Measurements from ENCODE around the gene GNGT1.

GNGT1 gene

DNA sequence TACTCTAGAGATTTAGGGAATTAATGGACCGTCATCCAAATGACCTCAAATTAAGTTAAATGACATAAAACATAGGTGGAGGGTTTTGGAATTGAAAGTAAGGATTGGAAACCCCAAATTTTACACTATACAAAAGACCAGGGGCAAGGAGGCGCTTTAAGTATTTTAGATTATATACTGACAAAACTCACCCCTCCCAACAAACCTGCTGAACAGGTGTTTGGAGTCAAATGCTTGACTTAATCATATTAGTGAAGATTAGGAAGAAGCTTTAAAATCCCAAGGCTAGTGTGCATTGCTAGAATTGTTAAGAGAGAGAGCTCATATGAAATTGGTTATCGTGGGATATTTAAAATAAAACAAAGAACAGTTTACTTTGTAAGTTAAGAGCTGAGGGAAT lies at the start of gene GNGT1:
TSS of gene GNGT1 (plus strand) at position 301 of the 400 bp plus-strand sequence. CDS start 180 bp downstream, outside the sequence.
- no peak for DNase-seq

DNA sequence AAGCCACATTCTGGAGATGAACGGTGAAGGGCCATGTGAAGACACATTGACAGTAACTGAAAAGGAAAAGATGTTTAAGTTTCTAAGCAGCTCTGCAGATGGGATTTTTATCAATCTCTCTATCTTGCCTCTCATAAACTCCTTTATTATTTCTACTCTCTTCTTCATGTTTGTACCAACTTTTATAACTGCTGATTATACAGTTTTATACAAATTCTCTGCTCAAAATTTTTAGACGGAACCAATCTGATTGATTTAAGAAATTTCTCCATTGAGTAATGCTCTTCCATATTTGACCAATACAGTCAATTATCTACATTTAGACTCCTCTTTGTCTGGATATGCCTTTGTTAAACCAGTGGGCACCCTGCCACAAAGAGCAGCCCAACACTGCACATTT lies 47.5 kb upstream of the GNGT1 start:
- DNase-seq, result no peak

DNA sequence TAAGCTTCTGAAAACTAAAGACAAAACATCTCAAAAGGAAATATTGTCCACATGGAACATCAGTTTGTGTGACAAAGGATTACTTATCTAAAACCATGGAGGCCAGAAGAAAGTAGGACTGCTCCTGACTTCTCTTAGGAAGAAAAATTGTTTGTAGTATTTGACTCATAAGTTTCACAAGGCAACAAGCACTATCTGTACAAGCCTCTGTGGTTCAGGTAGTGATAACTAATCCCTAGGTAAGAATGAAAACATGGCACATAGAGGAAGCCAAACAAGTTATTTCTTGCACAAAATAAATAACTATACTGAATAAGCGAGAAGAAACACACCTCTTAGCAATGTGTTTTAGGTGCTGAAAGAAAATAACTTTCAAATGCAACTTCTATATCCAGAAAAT lies 46.1 kb upstream of the GNGT1 start:
- DNase-seq, result no peak

DNA sequence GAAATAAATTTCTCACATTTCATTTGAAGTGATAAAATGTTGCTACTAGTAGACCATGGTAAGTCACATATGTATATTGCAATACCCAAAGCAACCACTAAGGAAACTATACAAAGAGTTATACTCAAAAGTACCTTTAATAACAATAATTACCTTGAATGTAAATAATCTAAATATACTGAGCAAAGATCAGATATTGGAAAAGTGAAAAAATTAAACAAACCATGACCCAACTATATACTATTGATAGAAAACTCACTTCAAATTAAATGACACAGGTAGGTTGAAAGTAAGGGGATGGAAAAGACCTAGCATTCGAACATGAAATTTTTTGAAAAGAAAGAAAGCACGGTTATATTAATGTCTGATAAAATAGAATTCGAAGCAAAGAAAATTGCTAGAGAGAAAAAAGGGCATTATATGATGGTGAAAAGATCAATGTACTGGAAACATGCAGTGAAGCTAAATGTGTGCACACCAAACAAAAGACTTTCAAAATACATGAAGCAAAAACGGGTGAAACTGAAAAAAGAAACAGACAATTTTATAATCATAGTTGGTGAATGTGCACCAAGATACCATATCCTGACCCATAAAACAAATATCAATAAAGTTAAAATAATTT lies 44.9 kb upstream of the GNGT1 start:
- no peak for DNase-seq

DNA sequence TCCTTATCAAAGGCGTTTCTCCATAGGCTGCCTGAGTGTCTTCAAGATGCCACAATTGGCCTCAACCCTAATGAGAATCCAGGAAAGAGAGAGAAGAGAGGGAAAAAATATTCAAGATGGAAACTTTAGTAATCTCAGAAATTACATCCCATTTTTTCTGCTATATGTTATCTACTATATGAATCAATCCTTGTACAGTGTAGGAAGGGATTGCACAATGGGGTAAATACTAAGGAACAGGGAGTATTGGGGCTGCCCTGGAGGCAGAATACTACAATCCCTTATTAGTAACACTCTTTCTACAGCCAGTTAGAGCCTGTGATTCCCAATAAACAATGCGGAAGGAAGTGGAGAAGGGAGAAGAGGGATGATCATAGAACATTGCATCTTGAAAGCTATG lies 43.7 kb upstream of the GNGT1 start:
- no peak for DNase-seq

DNA sequence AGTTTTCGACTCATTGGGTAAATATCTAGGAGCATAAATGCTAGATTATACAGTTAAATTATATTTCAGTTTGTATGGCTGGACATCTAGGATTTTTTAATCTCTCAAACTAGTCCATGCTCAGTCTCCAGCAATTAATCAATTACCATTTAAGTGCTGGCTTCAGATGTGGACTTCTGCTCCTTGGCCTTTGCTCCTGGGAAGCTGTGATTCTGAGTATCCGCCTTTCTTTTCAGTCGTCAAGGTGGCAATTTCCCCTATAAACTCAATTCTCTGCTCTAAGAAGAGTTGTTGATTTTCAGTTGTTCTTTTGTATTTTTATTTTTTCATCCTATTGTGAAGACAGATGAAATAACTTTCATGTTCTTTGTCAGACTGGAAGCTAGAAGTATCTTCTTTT lies 39.5 kb upstream of the GNGT1 start:
- DNase-seq, result no peak

DNA sequence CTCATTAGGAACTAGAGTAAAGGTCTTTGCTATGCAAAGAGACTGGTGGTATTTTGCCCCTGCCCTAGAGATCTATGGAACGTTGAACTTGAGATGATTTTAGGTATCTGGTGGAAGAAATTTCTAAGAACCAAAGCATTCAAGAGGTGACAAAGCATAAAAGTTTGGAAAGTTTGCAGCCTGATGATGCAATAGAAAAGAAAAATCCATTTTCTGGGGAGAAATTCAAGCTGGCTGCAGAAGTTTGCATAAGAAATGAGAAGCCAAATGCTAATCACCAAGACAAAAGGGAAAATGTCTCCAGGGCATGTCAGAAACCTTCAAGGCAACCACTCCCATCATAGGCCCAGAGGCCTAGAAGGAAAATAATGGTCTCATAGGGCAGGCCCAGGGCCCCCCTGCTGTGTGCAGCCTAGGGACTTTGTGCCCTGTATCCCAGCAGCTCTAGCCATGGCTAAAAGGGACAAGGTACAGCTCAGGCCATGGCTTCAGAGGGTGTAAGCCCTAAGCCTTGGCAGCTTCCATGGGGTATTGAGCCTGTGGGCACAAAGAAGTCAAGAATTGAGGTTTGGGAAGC lies 32.3 kb upstream of the GNGT1 start:
- DNase-seq, result no peak

DNA sequence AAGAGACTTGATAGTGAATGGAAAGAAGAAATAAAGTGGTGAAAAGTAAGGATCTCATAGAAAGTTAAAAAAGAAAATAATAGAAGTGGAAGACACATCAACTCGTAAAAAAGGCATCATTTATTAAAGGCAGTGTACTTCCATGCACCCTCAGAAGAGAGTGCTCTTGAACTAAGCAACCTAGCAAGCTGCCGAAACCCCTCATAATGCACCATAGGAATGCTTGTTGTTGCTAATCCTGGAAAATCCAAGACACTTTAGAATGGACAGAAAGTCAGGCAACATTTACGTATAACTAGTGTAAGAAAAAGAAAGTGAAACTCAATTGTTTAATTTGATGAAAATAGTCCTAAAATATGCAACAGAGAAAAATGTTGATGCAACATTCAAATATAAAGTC lies 28.6 kb upstream of the GNGT1 start:
- no peak for DNase-seq

DNA sequence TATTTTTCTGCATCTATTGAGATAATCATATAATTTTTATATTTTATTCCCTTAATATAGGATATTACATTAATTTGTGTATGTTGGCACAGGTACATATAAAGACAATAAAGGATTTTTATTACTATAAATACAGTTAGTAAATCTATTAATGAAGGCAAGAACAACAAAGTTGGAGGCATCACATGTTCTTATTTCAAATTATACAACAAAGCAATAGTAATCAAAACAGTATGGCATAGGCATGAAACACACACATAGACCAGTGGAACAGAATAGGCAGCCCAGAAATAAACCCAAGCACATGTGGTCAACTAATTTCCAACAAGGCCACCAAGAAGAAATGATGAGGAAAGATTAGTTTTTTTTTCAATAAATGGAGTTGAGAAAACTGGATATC lies 27.0 kb upstream of the GNGT1 start:
- DNase-seq, result no peak

DNA sequence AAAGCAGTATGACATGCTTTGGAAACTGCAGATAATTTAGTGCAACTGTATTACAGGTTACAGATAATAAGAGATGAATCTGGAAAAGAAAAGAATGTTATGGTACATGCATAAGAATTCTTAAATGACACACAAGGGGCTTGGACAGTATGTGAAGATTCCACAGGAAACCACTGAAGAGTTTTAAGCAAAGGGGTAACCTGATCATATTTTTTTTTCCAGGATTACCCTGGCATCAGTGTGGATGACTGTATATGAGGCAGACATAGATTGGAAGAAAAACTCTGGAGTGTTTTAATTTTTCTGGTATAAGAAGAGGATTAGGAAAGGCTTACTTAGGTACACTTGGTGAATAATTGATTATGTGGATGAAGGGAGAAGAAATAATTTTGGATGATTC lies 23.9 kb upstream of the GNGT1 start:
- no peak for DNase-seq

DNA sequence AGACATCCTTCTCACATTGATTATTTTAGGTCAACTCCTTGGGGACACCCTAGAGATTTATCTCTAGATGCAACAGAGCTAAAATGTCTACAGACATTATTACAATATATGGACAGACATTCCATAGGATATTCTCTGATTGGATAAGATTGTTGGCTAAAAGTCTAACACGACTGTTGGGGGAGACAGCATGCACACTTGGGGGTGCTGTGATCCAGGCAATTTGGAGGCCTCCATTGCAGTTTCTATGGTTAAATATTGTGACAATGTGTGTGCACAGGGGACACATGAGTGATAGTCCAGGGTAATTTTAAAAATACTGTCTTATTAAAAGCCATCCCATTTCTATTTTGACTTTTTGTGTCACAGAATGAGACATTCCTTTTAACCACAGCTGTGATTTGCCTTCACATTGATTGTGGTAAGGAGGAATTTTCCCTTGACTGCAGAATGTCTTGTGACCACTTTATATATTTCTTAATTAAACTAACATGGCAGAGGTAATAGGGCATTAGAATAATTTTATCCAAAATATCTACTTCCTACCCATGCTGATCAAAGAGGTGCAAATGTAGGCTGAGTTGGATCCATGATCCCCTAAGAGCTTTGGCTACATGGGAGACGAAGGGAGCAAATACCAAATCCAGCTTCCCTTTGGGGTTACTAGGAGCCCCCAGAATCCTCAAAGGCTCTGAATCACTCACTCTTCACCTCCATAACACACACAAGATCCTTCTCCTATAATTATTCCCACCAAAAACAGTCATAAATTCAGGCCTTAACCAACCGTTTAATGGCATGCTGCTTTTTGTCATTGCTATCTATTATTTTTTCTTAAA lies 23.1 kb upstream of the GNGT1 start:
- no peak for DNase-seq

DNA sequence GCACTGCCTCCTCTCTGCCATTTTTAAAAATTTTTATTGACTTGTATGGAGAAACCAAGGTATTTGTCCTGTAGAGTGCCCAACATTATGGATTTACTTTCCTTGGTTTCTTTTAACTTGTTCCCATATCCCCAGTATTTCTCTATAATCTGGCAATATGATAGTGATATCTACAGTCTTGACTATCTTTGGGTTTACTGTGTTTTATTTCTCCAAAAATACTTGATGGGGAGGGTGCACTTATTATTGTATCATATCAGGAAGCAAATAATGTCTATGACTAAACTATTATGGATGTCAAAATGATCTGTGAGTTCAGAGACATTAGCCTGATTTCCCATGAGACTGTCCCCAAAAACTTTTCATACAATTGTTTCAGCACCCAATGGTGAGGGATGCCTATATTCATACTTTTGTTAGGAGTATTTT lies 22.4 kb upstream of the GNGT1 start:
- no peak for DNase-seq

DNA sequence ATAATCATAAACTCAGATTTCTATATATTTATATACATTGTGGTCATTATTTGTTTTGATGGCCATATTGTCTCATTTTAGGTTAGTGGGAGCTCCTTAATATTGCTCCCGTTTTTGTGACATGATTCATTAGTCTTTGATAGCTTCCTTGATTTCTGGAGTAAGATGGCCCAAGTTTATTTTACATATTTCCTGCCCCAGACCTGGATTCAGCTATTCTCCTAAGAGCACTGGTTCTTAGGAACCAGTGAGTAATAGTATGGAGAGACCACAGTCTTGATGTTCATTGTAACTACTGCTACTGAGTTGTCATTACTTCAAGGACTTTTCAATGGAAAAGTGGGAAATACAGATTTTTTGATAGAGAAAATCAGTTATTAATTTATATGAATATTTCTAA lies 21.8 kb upstream of the GNGT1 start:
- no peak for DNase-seq

DNA sequence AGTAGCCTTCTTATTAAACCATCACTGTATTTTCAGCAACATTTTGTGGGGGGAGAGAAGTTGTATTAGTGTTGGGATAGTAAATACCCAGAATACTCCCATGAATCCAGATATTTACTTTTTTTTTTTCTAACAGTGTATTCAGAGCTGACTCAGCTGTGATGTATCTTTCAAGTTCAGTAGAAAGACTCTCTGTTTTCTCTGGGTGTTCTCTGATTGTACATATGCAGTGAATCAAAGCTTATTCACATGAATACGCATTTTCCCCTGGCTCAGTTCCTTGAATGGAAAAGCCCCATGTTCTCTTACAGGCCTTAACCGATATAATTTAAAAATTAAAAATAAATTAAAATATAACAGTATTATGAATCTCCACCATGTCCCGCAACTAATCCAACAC lies 17.1 kb upstream of the GNGT1 start:
- no peak for DNase-seq

DNA sequence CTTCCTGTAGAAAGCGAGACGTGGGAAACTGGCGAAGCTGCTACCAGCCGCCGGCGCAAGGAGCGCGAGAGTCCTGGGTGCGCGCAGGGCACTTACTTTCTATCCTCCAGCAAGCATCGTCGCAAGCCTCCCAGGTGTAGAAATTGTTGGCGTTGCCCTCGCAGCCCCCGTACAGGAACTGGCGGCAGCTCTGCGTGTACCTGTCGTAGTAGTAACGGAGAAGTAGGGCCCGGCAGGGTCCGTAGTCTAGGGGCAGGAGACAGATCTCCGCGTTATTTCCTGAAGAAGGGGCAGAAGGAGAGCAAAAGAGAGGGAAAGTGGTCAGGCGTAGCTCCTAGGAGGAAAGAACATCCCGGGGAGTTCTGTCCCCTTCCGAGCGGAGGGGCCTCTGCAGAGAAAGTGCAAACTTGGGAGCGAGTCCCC lies 16.3 kb upstream of the GNGT1 start:
- DNase-seq, result no peak

DNA sequence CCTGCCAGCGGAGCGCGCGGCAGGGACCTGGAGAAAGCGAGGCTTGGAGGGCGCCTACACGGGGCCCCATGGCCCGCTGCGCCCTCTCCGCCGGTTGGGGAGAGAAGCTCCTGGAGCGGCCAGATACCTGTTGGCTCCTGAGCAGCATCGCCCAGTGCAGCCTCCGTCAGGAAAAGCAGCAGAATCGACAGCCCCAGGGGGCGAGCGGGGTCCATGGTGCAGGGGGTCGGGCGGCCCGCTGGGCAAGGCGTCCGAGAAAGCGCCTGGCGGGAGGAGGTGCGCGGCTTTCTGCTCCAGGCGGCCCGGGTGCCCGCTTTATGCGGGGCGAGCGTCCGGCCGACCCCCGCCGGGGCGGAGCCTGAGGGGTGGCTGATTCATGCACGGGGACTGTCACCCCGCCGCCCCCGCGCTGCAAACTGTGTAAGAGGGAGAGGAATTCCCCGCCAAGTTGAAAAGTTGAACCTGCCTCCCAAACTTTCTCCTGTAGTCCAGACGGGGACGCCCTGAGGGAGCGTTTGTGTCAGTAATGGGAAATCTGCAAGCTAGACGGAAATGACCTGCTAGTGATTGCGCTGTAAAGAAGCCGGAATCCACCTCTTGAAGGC lies 15.8 kb upstream of the GNGT1 start, which contains the start of gene TFPI2:
TSS of gene TFPI2 (minus strand) at position 290 of the 605 bp plus-strand sequence. CDS start at position 215, 75 bp downstream.
- no peak for DNase-seq

DNA sequence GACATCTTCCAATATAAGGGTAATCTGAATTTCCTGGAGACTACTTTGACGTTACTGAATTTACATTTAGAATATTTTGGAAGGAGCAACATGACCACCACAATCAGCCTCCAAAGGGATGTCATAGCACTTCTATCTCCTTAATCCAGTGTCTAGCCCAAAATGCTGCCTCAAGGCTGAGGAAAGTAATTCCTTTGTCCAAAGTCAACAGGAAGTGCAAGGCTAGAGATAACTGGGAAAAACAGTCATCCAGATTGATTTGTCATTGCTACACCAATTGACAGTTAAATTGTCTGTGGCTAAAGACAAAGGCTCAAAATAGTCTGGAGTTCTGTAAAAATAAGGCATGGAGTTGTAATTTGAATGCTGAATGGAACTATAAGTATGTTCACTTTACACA lies 11.9 kb upstream of the GNGT1 start:
- DNase-seq, result no peak

DNA sequence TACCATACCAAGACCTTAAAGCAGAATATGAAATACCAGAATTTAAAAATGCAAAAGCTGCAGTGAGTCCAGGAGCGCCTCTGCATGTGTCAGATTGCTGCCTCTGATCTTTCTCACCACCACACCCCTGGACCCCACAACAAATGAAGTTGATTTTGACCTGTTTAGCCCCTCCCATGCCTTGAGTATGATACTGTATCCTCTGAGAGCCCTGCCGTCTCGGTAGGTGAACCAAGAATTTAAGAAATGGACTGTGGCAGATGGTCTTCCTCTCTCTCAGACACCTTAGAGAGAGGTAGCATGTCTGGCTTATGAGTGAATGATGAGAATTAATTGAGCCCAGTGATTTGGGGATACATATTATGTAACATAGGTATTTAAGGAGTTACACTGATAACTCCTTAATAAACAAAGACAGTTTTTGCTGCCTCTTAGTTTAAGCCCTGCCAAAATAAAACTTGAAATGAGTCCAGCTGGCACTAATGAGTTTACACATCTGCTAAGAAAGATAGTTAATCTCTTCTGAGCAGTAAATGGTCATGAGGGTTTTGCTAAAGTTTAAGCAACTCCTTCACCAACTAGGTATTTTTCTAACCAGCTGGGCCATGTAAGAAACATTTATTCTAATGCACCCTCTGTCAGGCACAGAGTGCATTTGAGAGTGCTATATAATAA lies 11.3 kb upstream of the GNGT1 start:
- DNase-seq, result peak; percentile 91

DNA sequence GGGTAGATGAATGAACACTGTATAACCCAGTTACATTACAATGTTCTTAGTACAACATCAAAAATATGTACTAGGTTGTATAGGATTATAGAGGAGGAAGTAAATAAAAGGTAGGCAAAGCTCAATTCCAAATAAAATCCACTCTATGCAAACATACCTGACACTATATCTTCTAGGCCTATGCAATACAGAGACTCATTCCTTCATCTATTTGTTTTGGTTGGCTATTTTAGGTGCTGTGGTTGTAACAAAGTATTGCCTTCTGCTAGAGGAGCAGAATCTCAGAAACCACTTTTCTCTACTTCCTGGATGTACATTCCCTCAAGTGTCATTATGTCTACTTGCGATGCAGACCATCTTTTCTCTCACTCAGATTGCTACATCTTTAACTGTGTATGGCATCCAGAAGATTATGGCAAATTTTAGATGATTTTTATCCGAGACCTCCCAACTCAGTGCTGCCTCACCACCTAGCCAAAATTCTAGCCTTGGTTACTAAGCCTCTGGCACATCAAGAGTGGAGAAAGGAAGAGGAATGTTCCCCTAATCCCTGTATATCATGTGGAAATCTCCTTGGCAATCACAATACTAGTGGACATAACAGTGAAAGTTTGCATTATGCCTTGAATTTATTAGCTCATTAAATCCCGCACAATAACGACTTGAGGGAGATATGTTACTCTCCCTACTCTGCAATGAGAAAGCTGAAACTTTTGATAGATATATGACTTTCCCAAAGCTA lies 10.3 kb upstream of the GNGT1 start:
- no peak for DNase-seq

DNA sequence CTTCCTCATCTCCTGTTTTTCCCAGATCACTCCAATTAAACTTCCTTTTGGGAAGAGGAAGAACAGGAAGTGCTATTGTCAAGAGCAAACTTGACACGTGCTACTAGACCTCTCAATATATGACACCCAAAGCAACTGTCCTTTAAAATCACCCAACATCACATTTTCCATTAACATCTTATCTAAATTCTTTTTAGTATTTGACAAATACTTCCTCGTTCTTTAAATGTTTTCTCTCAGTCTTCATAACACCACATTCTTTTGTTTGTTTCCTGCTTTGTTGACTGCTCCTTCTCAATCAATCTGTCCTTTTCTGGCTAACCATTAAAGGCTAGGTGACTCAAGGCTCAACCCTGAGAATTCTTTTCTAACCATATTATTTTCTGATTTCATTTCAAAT lies 8.7 kb upstream of the GNGT1 start:
- no peak for DNase-seq

DNA sequence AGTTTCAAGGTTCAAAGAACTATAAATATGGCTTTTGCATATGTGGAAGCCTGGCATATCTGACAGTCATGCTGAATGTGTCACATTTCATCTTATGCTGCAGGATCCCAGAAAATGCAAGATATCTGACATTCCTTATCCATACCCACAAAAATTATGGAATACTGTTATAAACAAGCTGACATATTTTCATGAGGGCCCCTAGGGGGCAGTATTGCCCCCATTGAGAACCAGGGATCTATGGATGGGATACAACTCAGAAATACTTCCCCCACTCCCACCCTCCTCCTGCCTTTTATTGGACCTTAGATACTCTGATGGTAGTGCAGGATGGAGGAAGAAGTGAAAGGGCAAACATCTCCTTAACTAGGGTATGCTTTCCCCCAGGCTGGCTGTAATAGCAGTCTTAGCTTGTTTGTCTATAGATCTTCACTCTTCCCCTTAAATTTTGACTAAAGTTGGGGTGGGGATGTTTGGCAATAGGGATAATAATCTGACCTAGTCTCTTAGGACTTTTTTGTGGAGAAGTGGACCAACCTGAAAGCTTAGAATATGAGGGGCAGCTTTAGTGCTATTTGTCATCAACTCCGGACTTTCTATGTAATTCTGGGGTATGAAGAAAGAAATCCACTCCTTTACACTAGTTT lies 3.5 kb upstream of the GNGT1 start:
- DNase-seq, result no peak
